ENCODE results near the gene SDK1.
"Not testable (repeated sequence)": the region's sequence is repeated elsewhere in the genome, so short reads cannot be mapped to it uniquely, and the experiment has no call there.

The SDK1 gene

GRCh38 chr7:4264206-4264605, 963.2 kb downstream of the SDK1 start:
- H3K4me1 Mint-ChIP-seq (ENCODE audit: low read depth); H3K36me3 Mint-ChIP-seq; H3K27me3 Mint-ChIP-seq; H3K27ac Mint-ChIP-seq; H3K9me3 Mint-ChIP-seq (ENCODE audit: low read depth); H3K4me3 Mint-ChIP-seq: not testable (repeated sequence)

- Mint-ChIP-seq H3K27ac (no peak overlapping the region), H3K9me3 (ENCODE audit: low read depth) (no peaks in the 10 kb centered on the region), H3K4me1 (ENCODE audit: low read depth) (no peaks in the 10 kb centered on the region)
Measured at GRCh38 chr7:4265066-4265465, 964.0 kb downstream of the SDK1 start.

GRCh38 chr7:4265676-4266075, 964.6 kb downstream of the SDK1 start:
- H3K4me1 Mint-ChIP-seq (ENCODE audit: low read depth): no peaks in the 10 kb centered on the region
- H3K4me3 Mint-ChIP-seq: no peak overlapping the region
- H3K27me3 Mint-ChIP-seq: no peaks in the 10 kb centered on the region
- no peaks in the 10 kb centered on the region for H3K9me3 Mint-ChIP-seq (ENCODE audit: low read depth)
- H3K27ac Mint-ChIP-seq: no peak overlapping the region
- no peaks in the 10 kb centered on the region for H3K36me3 Mint-ChIP-seq

More at GRCh38 chr7:4265066-4265465, 964.0 kb downstream of the SDK1 start:
- H3K36me3 Mint-ChIP-seq: no peaks in the 10 kb centered on the region
- H3K27me3 Mint-ChIP-seq: no peaks in the 10 kb centered on the region
- H3K4me3 Mint-ChIP-seq: no peak overlapping the region

GRCh38 chr7:4266270-4267040, 965.4 kb downstream of the SDK1 start:
- Mint-ChIP-seq H3K27ac (no peak overlapping the region), H3K4me3 (no peak overlapping the region), H3K9me3 (ENCODE audit: low read depth) (no peaks in the 10 kb centered on the region), H3K27me3 (no peaks in the 10 kb centered on the region), H3K4me1 (ENCODE audit: low read depth) (no peaks in the 10 kb centered on the region), H3K36me3 (no peaks in the 10 kb centered on the region)

GRCh38 chr7:4267341-4268039, 966.4 kb downstream of the SDK1 start:
- no peak overlapping the region for H3K27ac Mint-ChIP-seq
- H3K9me3 Mint-ChIP-seq (ENCODE audit: low read depth): no peaks in the 10 kb centered on the region
- H3K4me3 Mint-ChIP-seq: no peak overlapping the region
- no peaks in the 10 kb centered on the region for H3K27me3 Mint-ChIP-seq
- H3K36me3 Mint-ChIP-seq: no peaks in the 10 kb centered on the region
- H3K4me1 Mint-ChIP-seq (ENCODE audit: low read depth): no peaks in the 10 kb centered on the region

GRCh38 chr7:4268040-4268965, 967.3 kb downstream of the SDK1 start:
- Mint-ChIP-seq H3K27me3 (no peaks in the 10 kb centered on the region), H3K4me3 (no peak overlapping the region), H3K36me3 (no peaks in the 10 kb centered on the region), H3K27ac (no peak overlapping the region), H3K4me1 (ENCODE audit: low read depth) (no peaks in the 10 kb centered on the region), H3K9me3 (ENCODE audit: low read depth) (no peaks in the 10 kb centered on the region)

- Mint-ChIP-seq H3K27ac (no peak overlapping the region), H3K4me1 (ENCODE audit: low read depth) (no peaks in the 10 kb centered on the region), H3K4me3 (no peak overlapping the region), H3K27me3 (no peaks in the 10 kb centered on the region), H3K36me3 (no peaks in the 10 kb centered on the region), H3K9me3 (ENCODE audit: low read depth) (no peaks in the 10 kb centered on the region)
Measured at GRCh38 chr7:4269086-4269485, 968.0 kb downstream of the SDK1 start.

GRCh38 chr7:4269746-4270145, 968.7 kb downstream of the SDK1 start:
- no peak overlapping the region for H3K27ac Mint-ChIP-seq
- H3K4me3 Mint-ChIP-seq: no peak overlapping the region
- H3K9me3 Mint-ChIP-seq (ENCODE audit: low read depth): peaks cover 4% of the 10 kb centered on the region
- H3K27me3 Mint-ChIP-seq: no peaks in the 10 kb centered on the region
- no peaks in the 10 kb centered on the region for H3K4me1 Mint-ChIP-seq (ENCODE audit: low read depth)
- no peaks in the 10 kb centered on the region for H3K36me3 Mint-ChIP-seq

- Mint-ChIP-seq H3K27ac (no peak overlapping the region), H3K9me3 (ENCODE audit: low read depth) (peaks cover 5% of the 10 kb centered on the region), H3K36me3 (no peaks in the 10 kb centered on the region), H3K4me3 (no peak overlapping the region), H3K4me1 (ENCODE audit: low read depth) (no peaks in the 10 kb centered on the region), H3K27me3 (no peaks in the 10 kb centered on the region)
Measured at GRCh38 chr7:4270268-4270667, 969.2 kb downstream of the SDK1 start.

- H3K36me3 Mint-ChIP-seq: no peaks in the 10 kb centered on the region
- peaks cover 5% of the 10 kb centered on the region for H3K9me3 Mint-ChIP-seq (ENCODE audit: low read depth)
- H3K27ac Mint-ChIP-seq: no peak overlapping the region
Measured at GRCh38 chr7:4270941-4271715, 970.1 kb downstream of the SDK1 start.

GRCh38 chr7:4271716-4272015, 970.6 kb downstream of the SDK1 start:
- H3K9me3 Mint-ChIP-seq (ENCODE audit: low read depth): peaks cover 5% of the 10 kb centered on the region
- H3K4me1 Mint-ChIP-seq (ENCODE audit: low read depth): no peaks in the 10 kb centered on the region
- no peaks in the 10 kb centered on the region for H3K36me3 Mint-ChIP-seq
- H3K27ac Mint-ChIP-seq: no peak overlapping the region
- H3K4me3 Mint-ChIP-seq: no peak overlapping the region
- H3K27me3 Mint-ChIP-seq: no peaks in the 10 kb centered on the region

More at GRCh38 chr7:4270941-4271715, 970.1 kb downstream of the SDK1 start:
- H3K4me1 Mint-ChIP-seq (ENCODE audit: low read depth): no peaks in the 10 kb centered on the region
- no peaks in the 10 kb centered on the region for H3K27me3 Mint-ChIP-seq
- H3K4me3 Mint-ChIP-seq: no peak overlapping the region

GRCh38 chr7:4272141-4272540, 971.1 kb downstream of the SDK1 start:
- H3K4me1 Mint-ChIP-seq (ENCODE audit: low read depth): no peaks in the 10 kb centered on the region
- H3K27me3 Mint-ChIP-seq: no peaks in the 10 kb centered on the region
- H3K36me3 Mint-ChIP-seq: no peaks in the 10 kb centered on the region
- H3K9me3 Mint-ChIP-seq (ENCODE audit: low read depth): peaks cover 5% of the 10 kb centered on the region
- no peak overlapping the region for H3K27ac Mint-ChIP-seq
- H3K4me3 Mint-ChIP-seq: no peak overlapping the region

GRCh38 chr7:4273566-4274230, 972.6 kb downstream of the SDK1 start:
- Mint-ChIP-seq H3K36me3 (no peaks in the 10 kb centered on the region), H3K9me3 (ENCODE audit: low read depth) (peaks cover 5% of the 10 kb centered on the region), H3K27ac (no peak overlapping the region), H3K27me3 (no peaks in the 10 kb centered on the region), H3K4me3 (no peak overlapping the region), H3K4me1 (ENCODE audit: low read depth) (no peaks in the 10 kb centered on the region)

- Mint-ChIP-seq H3K9me3 (ENCODE audit: low read depth) (peaks cover 5% of the 10 kb centered on the region), H3K27me3 (no peaks in the 10 kb centered on the region), H3K4me3 (no peak overlapping the region), H3K36me3 (no peaks in the 10 kb centered on the region), H3K27ac (no peak overlapping the region), H3K4me1 (ENCODE audit: low read depth) (no peaks in the 10 kb centered on the region)
Measured at GRCh38 chr7:4274286-4274685, 973.2 kb downstream of the SDK1 start.

Measured in activated naive CD8-positive, alpha-beta T cell (primary cell).